Left ventricle myocardium inferior (tissue), 1 donor: ENCODE measurements around the gene ABCA3. TPM values are rescaled to one million over a fixed set of nuclear protein-coding genes. Genes with fewer than 3 reads are reported as not detected.

ENCODE experiments used
- DNase-seq: peaks from one replicate; pipeline ENCODE4 v3.0.0-alpha.2; 2020
- H3K27ac ChIP-seq: fragments of 200-600 bp; replicated peaks from 2 replicates; pipeline ENCODE4 v1.8.0; 2021
- H3K27me3 ChIP-seq: fragments of 200-600 bp; 2 replicates; pipeline ENCODE4 v1.8.0; 2021; ENCODE audit warnings: low read depth
- H3K36me3 ChIP-seq: fragments of 200-600 bp; 2 replicates; pipeline ENCODE4 v1.8.0; 2021
- H3K4me1 ChIP-seq: fragments of 200-600 bp; 2 replicates; pipeline ENCODE4 v1.8.0; 2021
- H3K4me3 ChIP-seq: fragments of 200-600 bp; 2 replicates; pipeline ENCODE4 v1.8.0; 2021; ENCODE audit warnings: mild to moderate bottlenecking, moderate library complexity
- H3K9me3 ChIP-seq: fragments of 200-600 bp; replicated peaks from 2 replicates; pipeline ENCODE4 v1.8.0; 2021
- CTCF ChIP-seq: fragments of 200-600 bp; IDR thresholded peaks from 2 replicates; pipeline ENCODE4 v1.8.0; 2021; ENCODE audit warnings: antibody characterized with exemption, mild to moderate bottlenecking, borderline replicate concordance
- intact Hi-C: fragments of 100-400 bp; cut with micrococcal nuclease; formaldehyde crosslinking; loops from one replicate; pipeline ENCODE4 v1.11.0; 2022
- microRNA-seq: library from miRNA; unstranded; fragments of <30 nt; microRNA quantifications from one replicate; pipeline ENCODE4 v1.2.0, GENCODE V29; 2020
- total RNA-seq: library from RNA; stranded (reverse); fragmentation: NEBNext Ultra II Directional; extraction: Animal tissue kit (Norgen Biotek cat#: 25700); gene quantifications from one replicate; pipeline ENCODE4 v1.2.1, GENCODE V29; 2021
- donor health status: DM: no; HTN: yes; CAD: no; lungs with severe emphysema.

Gene ABCA3
- total RNA-seq, 1 donor from 2014 or later, result 6.9 TPM

- H3K4me1 ChIP-seq, result peaks cover 42% of the 10 kb centered on the region
Observed at GRCh38 chr16:2226918-2227317, 113.6 kb downstream of the ABCA3 start.

GRCh38 chr16:2226245-2226793, 114.2 kb downstream of the ABCA3 start:
- intact Hi-C loops, result no loop called here
- Histone ChIP-seq H3K4me1 (peaks cover 42% of the 10 kb centered on the region), H3K27ac (peak overlapping the region; percentile 38), H3K4me3 (no peak overlapping the region), H3K27me3 (no peaks in the 10 kb centered on the region), H3K36me3 (peaks cover 39% of the 10 kb centered on the region), H3K9me3 (no peaks in the 10 kb centered on the region)
- DNase-seq, result no peak
- TF ChIP-seq CTCF, result no peak

More at GRCh38 chr16:2226918-2227317, 113.6 kb downstream of the ABCA3 start:
- Histone ChIP-seq H3K27me3 (no peaks in the 10 kb centered on the region), H3K9me3 (no peaks in the 10 kb centered on the region), H3K4me3 (no peak overlapping the region), H3K27ac (peak overlapping the region; percentile 38), H3K36me3 (peaks cover 45% of the 10 kb centered on the region)
- no peak for DNase-seq
- no peak for TF ChIP-seq CTCF
- intact Hi-C loops, result no loop called here

Small RNA genes lying within 50 kb of the gene (microRNA-seq; reads per million reads assigned to microRNA genes)
- not detected for gene MIR3677
- not detected for gene MIR4717

Other genes starting within 250 kb of the ABCA3 start
- 83.9 TPM for gene PKD1, start 204.8 kb downstream of the ABCA3 start, total RNA-seq
- 1.7 TPM for gene RAB26, start 192.1 kb downstream of the ABCA3 start, total RNA-seq
- 26.0 TPM for gene TRAF7, start 184.9 kb downstream of the ABCA3 start, total RNA-seq
- gene CASKIN1, start 144.1 kb downstream of the ABCA3 start, total RNA-seq, result 4.0 TPM
- gene MLST8, start 135.3 kb downstream of the ABCA3 start, total RNA-seq, result 27.3 TPM
- 10.9 TPM for gene BRICD5, start 129.9 kb downstream of the ABCA3 start, total RNA-seq
- gene PGP, start 125.9 kb downstream of the ABCA3 start, total RNA-seq, result 34.1 TPM
- gene E4F1, start 117.1 kb downstream of the ABCA3 start, total RNA-seq, result 13.5 TPM
- gene DNASE1L2, start 104.3 kb downstream of the ABCA3 start, total RNA-seq, result 0.47 TPM
- gene ECI1, start 89.1 kb downstream of the ABCA3 start, total RNA-seq, result 165 TPM
- gene RNPS1, start 72.6 kb downstream of the ABCA3 start, total RNA-seq, result 106 TPM
- 0.96 TPM for gene CCNF, start 88.7 kb upstream of the ABCA3 start, total RNA-seq
- gene TEDC2, start 119.4 kb upstream of the ABCA3 start, total RNA-seq, result 1.3 TPM
- 0.14 TPM for gene NTN3, start 130.6 kb upstream of the ABCA3 start, total RNA-seq
- gene TBC1D24, start 134.4 kb upstream of the ABCA3 start, total RNA-seq, result 11.1 TPM
- 128 TPM for gene ATP6V0C, start 173.2 kb upstream of the ABCA3 start, total RNA-seq
- gene AMDHD2, start 179.6 kb upstream of the ABCA3 start, total RNA-seq, result 9.3 TPM
- gene CEMP1, start 190.7 kb upstream of the ABCA3 start, total RNA-seq, result not detected
- gene PDPK1, start 197.3 kb upstream of the ABCA3 start, total RNA-seq, result 46.4 TPM